Fibroblast of gingiva (primary cell): ENCODE data around the gene CKMT2.
"Not testable (repeated sequence)": the region's sequence is repeated elsewhere in the genome, so short reads cannot be mapped to it uniquely, and the experiment has no call there.

ENCODE experiments used
- DNase-seq: peaks from one replicate; pipeline ENCODE4 v3.0.0-alpha.2; 2011; ENCODE audit warnings: low read depth

CKMT2 gene

GRCh38 chr5:81251922-81252321, 18.8 kb downstream of the CKMT2 start:
- no peak for DNase-seq

- no peak for DNase-seq
These were observed 19.8 kb downstream of the CKMT2 start for GRCh38 chr5:81252904-81253303.

GRCh38 chr5:81253875-81254274, 20.8 kb downstream of the CKMT2 start:
- no peak for DNase-seq

- DNase-seq = no peak
These were observed 21.9 kb downstream of the CKMT2 start for GRCh38 chr5:81254886-81255559.

GRCh38 chr5:81256766-81257165, 23.6 kb downstream of the CKMT2 start:
- DNase-seq = no peak

GRCh38 chr5:81262796-81263195, 29.7 kb downstream of the CKMT2 start:
- not testable (repeated sequence) for DNase-seq

GRCh38 chr5:81265101-81265500, 32.0 kb downstream of the CKMT2 start:
- DNase-seq = no peak

GRCh38 chr5:81268521-81269196, 35.5 kb downstream of the CKMT2 start:
- DNase-seq = peak; percentile 66

GRCh38 chr5:81269751-81270393, 36.8 kb downstream of the CKMT2 start:
- DNase-seq = no peak

- DNase-seq = not testable (repeated sequence)
These were observed 37.4 kb downstream of the CKMT2 start for GRCh38 chr5:81270394-81271027.

GRCh38 chr5:81283976-81284375, 50.9 kb downstream of the CKMT2 start:
- DNase-seq = no peak

- no peak for DNase-seq
These were observed 53.0 kb downstream of the CKMT2 start for GRCh38 chr5:81286059-81286617.

- no peak for DNase-seq
These were observed 54.9 kb downstream of the CKMT2 start for GRCh38 chr5:81288021-81288433.

GRCh38 chr5:81290146-81290545, 57.0 kb downstream of the CKMT2 start:
- peak; percentile 69 for DNase-seq

- no peak for DNase-seq
These were observed 59.0 kb downstream of the CKMT2 start for GRCh38 chr5:81292130-81292529.

- not testable (repeated sequence) for DNase-seq
These were observed 60.9 kb downstream of the CKMT2 start for GRCh38 chr5:81294021-81294420.

- no peak for DNase-seq
These were observed 64.4 kb downstream of the CKMT2 start for GRCh38 chr5:81297531-81297930.

- no peak for DNase-seq
These were observed 67.8 kb downstream of the CKMT2 start for GRCh38 chr5:81300921-81301270.

- peak; percentile 94 for DNase-seq
These were observed 68.3 kb downstream of the CKMT2 start, which contains the start of gene ZCCHC9 for GRCh38 chr5:81301271-81302015. Gene ZCCHC9 (plus strand): TSS chr5:81301587. CDS start chr5:81304758, 3,171 bp downstream.

- DNase-seq = no peak
These were observed 69.5 kb downstream of the CKMT2 start for GRCh38 chr5:81302596-81302995.

GRCh38 chr5:81303563-81303962, 70.4 kb downstream of the CKMT2 start:
- peak; percentile 74 for DNase-seq

- no peak for DNase-seq
These were observed 72.7 kb downstream of the CKMT2 start for GRCh38 chr5:81305785-81306184.
